ENCODE measurements around the gene FCGR2B.
"Not testable (repeated sequence)": the region's sequence is repeated elsewhere in the genome, so short reads cannot be mapped to it uniquely, and the experiment has no call there.

- not testable (repeated sequence) for TF ChIP-seq CTCF (conservative IDR thresholded peaks at IDR 0.05; ENCODE audit: low read depth in 2 of 2); POLR2AphosphoS5 (IDR thresholded peaks at IDR 0.05; ENCODE audit: low read depth); EZH2 (IDR thresholded peaks at IDR 0.05; ENCODE audit: low read depth, unreplicated experiment)
Observed at GRCh38 chr1:161623401-161624051, 39.4 kb upstream of the FCGR2B start.
